Parathyroid adenoma (tissue), 2 donors: Measurements from ENCODE around the gene SETD4.

Experiments
- H2AFZ ChIP-seq: fragments of 300-600 bp; sonication (generic); one replicate; pipeline ENCODE4 v1.7.0; 2017; ENCODE audit warnings: antibody characterized with exemption, mild to moderate bottlenecking
- H3K27ac ChIP-seq: fragments of 300-600 bp; sonication (generic); one replicate; pipeline ENCODE4 v1.7.0; 2017
- H3K27me3 ChIP-seq: fragments of 300-600 bp; sonication (generic); one replicate; pipeline ENCODE4 v1.7.0; 2017; ENCODE audit warnings: low read length; ENCODE audit not compliant: control insufficient read depth, insufficient read depth
- H3K36me3 ChIP-seq: fragments of 300-600 bp; sonication (generic); one replicate; pipeline ENCODE4 v1.7.0; 2017; ENCODE audit warnings: low read length; ENCODE audit not compliant: control insufficient read depth, insufficient read depth
- H3K4me1 ChIP-seq: fragments of 300-600 bp; sonication (generic); one replicate; pipeline ENCODE4 v1.7.0; 2017; ENCODE audit warnings: control low read depth
- H3K4me2 ChIP-seq: fragments of 300-600 bp; sonication (generic); one replicate; pipeline ENCODE4 v1.7.0; 2017; ENCODE audit warnings: low read length
- H3K4me3 ChIP-seq: fragments of 300-600 bp; sonication (generic); one replicate; pipeline ENCODE4 v1.7.0; 2017; ENCODE audit warnings: low read depth, low read length
- H3K79me2 ChIP-seq: fragments of 300-600 bp; sonication (generic); one replicate; pipeline ENCODE4 v1.7.0; 2017; ENCODE audit warnings: control low read depth
- H3K9ac ChIP-seq: fragments of 300-600 bp; sonication (generic); one replicate; pipeline ENCODE4 v1.7.0; 2017; ENCODE audit warnings: mild to moderate bottlenecking
- H3K9me3 ChIP-seq: fragments of 300-600 bp; sonication (generic); one replicate; pipeline ENCODE4 v1.7.0; 2017; ENCODE audit warnings: low read length; ENCODE audit not compliant: control insufficient read depth
- CTCF ChIP-seq: fragments of 300-600 bp; sonication (generic); IDR thresholded peaks from one replicate; pipeline ENCODE4 v1.7.0; 2017; ENCODE audit warnings: antibody characterized with exemption, mild to moderate bottlenecking
- donor health status: primary hyperparathyroidism.

The SETD4 gene

GRCh38 chr21:36069713-36070583 is 9.6 kb upstream of the SETD4 start, which contains the start of gene CBR1:
TSS of gene CBR1 (plus strand) at chr21:36070024. CDS start at chr21:36070116, 92 bp downstream.
- TF ChIP-seq CTCF = no peak
- peaks cover 3% of the 10 kb centered on the region for H3K4me1 ChIP-seq
- peak within 1 kb of the TSS; percentile 92 for H3K4me2 ChIP-seq
- H3K27me3 ChIP-seq = no peaks in the 10 kb centered on the region
- no peaks in the 10 kb centered on the region for H3K36me3 ChIP-seq
- H3K27ac ChIP-seq = peak within 1 kb of the TSS; percentile 76
- peak within 1 kb of the TSS; percentile 75 for H3K4me3 ChIP-seq
- H3K9me3 ChIP-seq = no peaks in the 10 kb centered on the region
- H3K79me2 ChIP-seq = no peaks in the 10 kb centered on the region
- no peak within 1 kb of the TSS for H3K9ac ChIP-seq
- H2AFZ ChIP-seq = peak within 1 kb of the TSS; percentile 89

DNA sequence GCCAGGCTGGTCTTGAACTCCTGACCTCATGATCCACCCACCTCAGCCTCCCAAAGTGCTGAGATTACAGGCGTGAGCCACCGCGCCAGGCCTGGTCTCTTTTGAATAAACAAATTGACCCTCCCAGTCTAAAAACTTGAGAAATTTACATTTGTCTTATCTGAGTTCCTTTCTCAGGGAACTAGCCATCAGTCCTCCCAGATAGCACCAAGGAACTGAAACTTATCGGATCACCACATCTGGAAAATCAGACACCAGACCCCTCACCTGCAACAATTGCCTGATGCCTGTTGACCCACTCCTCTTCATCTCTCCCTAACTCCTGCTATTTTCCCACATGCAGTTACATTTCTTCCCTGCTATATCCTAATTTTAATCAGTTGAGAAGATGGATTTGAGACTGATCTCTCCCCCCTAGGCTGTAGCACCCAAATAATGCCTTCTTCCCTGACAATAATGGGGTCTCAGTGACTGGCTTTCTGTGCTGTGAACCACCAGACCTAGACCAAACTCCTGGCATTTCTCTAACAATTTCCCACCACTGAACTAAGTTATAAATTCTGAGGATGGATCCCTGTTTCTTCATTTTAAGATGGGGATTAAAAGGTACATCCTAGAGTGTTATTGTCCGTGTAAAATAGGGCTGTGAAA is 8.5 kb upstream of the SETD4 start:
- TF ChIP-seq CTCF = no peak
- Histone ChIP-seq H3K4me2 (no peak overlapping the region), H3K4me3 (no peak overlapping the region), H3K79me2 (no peaks in the 10 kb centered on the region), H2AFZ (peak overlapping the region; percentile 89), H3K36me3 (no peaks in the 10 kb centered on the region), H3K27ac (peak overlapping the region; percentile 76), H3K9ac (no peak overlapping the region), H3K9me3 (no peaks in the 10 kb centered on the region), H3K4me1 (peaks cover 3% of the 10 kb centered on the region), H3K27me3 (no peaks in the 10 kb centered on the region)

- Histone ChIP-seq H2AFZ (no peak overlapping the region), H3K27me3 (no peaks in the 10 kb centered on the region), H3K36me3 (no peaks in the 10 kb centered on the region), H3K9me3 (no peaks in the 10 kb centered on the region), H3K79me2 (no peaks in the 10 kb centered on the region), H3K27ac (no peak overlapping the region), H3K4me1 (peaks cover 3% of the 10 kb centered on the region), H3K4me3 (no peak overlapping the region), H3K9ac (no peak overlapping the region), H3K4me2 (no peak overlapping the region)
- no peak for TF ChIP-seq CTCF
Measured at GRCh38 chr21:36065497-36066036, 5.2 kb upstream of the SETD4 start.

GRCh38 chr21:36064085-36064460 is 3.7 kb upstream of the SETD4 start:
- Histone ChIP-seq H3K4me2 (no peak overlapping the region), H3K79me2 (no peaks in the 10 kb centered on the region), H3K27ac (no peak overlapping the region), H2AFZ (no peak overlapping the region), H3K4me1 (no peaks in the 10 kb centered on the region), H3K4me3 (no peak overlapping the region), H3K9ac (no peak overlapping the region), H3K36me3 (no peaks in the 10 kb centered on the region), H3K27me3 (no peaks in the 10 kb centered on the region), H3K9me3 (no peaks in the 10 kb centered on the region)
- TF ChIP-seq CTCF = no peak
